HG02870 (cell line): Measurements from ENCODE around the gene ZNF519.
A peak's percentile ranks its signal among the peaks of the same experiment; 100 is the strongest.
"Not testable (repeated sequence)": the region's sequence is repeated elsewhere in the genome, so short reads cannot be mapped to it uniquely, and the experiment has no call there.

Experiments
- ATAC-seq: cut with Tn5 transposase; IDR thresholded peaks from one replicate; pipeline ENCODE4 v1.9.1; 2021; ENCODE audit warnings: mild to moderate bottlenecking, moderate library complexity; ENCODE audit not compliant: unreplicated experiment

The ZNF519 gene

GRCh38 chr18:14147935-14148865 is 16.0 kb upstream of the ZNF519 start:
- not testable (repeated sequence) for ATAC-seq

GRCh38 chr18:14146771-14147170 is 14.5 kb upstream of the ZNF519 start:
- ATAC-seq: not testable (repeated sequence)

DNA sequence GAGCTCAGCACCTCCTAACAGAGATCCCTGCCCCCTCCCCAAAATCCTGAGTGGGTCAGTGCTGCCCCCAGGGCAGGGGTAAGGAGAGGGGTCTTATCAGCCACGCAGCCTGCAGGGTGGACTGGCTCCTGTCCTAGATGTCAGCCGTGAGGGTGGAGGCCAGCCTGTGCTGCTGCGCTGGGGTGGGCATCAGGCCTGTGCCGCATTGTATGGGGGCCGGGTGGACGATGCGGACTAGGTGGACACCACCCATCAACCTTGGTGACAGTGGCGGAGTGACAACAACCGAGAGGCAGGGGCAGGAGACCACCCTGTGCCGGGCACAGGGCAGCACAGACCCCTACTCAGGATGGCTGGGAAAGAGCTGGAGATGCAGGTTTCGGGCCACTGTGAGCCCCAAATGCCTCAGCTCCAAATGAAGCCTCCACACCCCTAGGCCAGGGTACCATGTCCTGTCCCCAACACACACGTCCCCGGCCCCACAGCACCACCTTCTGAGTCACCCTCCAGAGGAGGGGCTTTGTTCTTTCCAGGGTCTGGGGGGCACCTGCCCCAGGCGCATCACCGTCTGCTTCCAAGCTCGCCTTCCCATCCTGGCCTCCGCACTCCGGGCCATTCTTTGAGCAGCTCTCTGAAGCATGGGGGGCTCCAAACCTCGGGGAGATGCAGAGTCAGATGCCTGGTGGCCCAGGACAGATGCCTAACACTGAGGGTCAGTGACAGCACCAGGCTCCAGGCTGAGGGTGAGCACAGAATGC is 13.5 kb upstream of the ZNF519 start:
- not testable (repeated sequence) for ATAC-seq

- ATAC-seq: not testable (repeated sequence)
These were observed 12.8 kb upstream of the ZNF519 start for GRCh38 chr18:14145021-14145420.

GRCh38 chr18:14144628-14144895 is 12.3 kb upstream of the ZNF519 start:
- no peak for ATAC-seq

DNA sequence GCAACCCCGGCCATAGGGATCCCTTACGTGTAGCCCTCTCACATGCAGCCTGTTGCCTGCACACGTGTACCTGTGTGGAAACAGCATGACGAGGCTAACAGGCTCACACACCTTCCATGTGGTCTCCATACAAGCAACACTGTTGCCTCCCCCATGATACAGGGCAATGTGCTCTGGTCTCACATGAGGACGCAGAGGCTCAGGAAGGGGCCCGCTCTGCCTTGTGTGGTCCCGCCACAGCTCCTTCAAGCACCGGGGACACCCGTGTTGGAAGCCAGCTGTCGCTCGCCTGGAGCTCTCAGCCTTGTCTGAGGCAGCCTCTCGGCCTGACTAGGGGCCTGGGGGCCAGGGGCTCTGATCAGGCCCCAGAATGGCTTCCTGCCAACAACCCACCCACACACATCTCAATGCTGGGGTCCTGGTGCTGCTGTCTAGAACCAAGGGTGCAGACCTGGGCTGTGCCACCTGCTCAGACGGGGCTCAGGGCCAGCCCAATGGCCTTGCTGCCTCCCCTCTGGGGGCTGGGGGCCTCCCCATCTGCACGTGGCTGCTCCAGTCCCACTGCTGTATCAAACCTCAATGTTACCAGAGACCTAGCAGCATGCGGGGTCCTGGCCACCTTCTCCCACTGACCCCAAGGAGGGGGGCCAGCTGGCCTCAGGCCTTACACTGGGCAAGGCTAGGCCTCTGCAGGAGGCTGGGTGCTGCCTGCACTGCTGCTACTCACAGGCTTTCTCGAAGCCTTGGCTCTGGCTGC is 11.8 kb upstream of the ZNF519 start:
- ATAC-seq: not testable (repeated sequence)

DNA sequence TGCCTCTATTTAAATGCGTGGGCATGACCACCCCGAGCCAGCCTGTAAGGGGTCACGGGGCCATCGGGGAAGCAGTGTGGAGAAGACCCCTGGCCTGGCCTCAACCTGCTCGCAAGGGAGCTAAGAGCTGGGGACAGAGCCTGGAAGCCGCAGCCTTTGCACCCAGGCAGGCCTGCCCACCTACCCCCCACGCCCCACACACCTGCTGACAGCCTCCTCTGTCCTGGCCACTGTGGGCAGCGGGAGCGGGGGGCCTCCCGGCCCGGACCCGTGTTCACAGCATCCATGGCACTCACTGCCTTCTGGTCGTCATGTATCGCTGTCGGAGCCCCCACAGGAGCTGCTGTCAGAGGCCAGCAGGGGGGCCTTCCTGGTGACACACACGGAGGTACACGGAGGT is 11.2 kb upstream of the ZNF519 start:
- ATAC-seq: not testable (repeated sequence)

- ATAC-seq: not testable (repeated sequence)
These were observed 9.9 kb upstream of the ZNF519 start for GRCh38 chr18:14142177-14142576.

GRCh38 chr18:14139583-14139982 is 7.3 kb upstream of the ZNF519 start:
- not testable (repeated sequence) for ATAC-seq

DNA sequence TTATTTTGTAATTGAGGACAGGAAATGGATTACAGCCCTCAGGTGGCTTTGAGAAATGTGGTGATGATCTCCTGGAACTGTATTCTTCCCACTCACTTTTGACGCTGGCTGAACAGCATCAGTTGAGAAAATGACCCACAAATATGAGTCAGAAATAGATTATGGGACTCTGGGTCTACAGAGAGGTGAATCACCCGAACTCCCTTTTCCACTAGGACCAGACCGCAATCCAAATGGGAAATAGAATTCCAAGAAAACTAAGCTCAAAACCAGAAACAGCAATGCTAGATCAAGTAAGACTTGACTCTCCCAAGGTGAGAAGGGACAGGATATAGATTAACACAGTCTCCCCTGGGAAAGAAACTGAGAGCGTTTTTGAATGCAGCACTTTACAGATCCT is 5.7 kb upstream of the ZNF519 start:
- ATAC-seq: not testable (repeated sequence)

- peak; percentile 8 for ATAC-seq
These were observed 452 bp downstream of the ZNF519 start for GRCh38 chr18:14131696-14132270.

- ATAC-seq: not testable (repeated sequence)
These were observed 1.4 kb downstream of the ZNF519 start for GRCh38 chr18:14130804-14131203.

DNA sequence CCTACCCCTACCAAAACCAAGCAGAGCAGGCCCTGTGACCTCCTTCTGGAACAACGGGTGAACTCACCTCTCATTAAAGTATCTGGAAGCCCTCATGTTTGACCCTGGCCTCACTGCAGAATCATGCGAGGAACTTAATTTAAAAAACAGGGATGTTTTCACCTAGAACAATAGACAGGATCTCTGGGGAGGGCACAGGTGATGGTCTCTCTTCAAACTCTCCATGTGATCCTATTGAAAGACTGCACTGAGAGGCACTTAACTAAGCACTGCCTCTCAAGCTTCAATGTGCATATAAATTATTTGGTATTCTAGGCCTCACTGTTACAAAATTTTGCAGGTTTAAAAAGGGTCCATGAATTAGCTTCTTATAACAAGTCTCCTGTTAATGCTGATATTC is 7.5 kb downstream of the ZNF519 start:
- no peak for ATAC-seq

DNA sequence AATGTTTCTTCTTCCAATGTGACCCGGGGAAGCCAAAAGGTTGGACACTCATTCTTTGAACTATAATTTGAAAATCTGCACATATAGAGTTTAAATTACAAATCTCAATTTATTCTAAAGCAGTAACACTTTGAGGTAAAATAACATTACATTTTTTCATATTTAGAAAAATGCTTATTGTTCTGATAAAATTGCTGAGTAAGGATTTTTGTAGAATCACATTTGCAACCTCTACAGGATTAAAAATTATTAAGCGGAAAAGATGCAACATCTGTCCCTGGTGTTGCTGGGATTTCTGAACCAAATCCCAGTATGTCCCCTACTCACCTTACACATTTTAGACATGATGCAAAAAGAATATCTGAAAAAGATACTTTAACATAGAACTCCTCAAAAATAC is 10.1 kb downstream of the ZNF519 start:
- no peak for ATAC-seq

GRCh38 chr18:14120926-14121325 is 11.3 kb downstream of the ZNF519 start:
- no peak for ATAC-seq

GRCh38 chr18:14117606-14118005 is 14.6 kb downstream of the ZNF519 start:
- ATAC-seq: no peak

GRCh38 chr18:14106906-14107305 is 25.3 kb downstream of the ZNF519 start:
- no peak for ATAC-seq

- ATAC-seq: no peak
These were observed 27.1 kb downstream of the ZNF519 start for GRCh38 chr18:14104906-14105748.

- ATAC-seq: no peak
These were observed 28.0 kb downstream of the ZNF519 start for GRCh38 chr18:14104201-14104600.
